Endodermal cell (in vitro differentiated cells): ENCODE data around the gene GFRA4. TPM values are rescaled to one million over a fixed set of nuclear protein-coding genes. Genes with fewer than 3 reads are reported as not detected.

Experiments used
- DNase-seq: peaks from one replicate; pipeline ENCODE4 v3.0.0-alpha.2; 2017
- H3K27ac ChIP-seq: 2 replicates; pipeline ENCODE4 v1.5.1; 2013; ENCODE audit warnings: mild to moderate bottlenecking, low read depth, low read length, moderate library complexity
- H3K27me3 ChIP-seq: 2 replicates; pipeline ENCODE4 v1.6.1; 2013; ENCODE audit warnings: mild to moderate bottlenecking, low read length, moderate library complexity; ENCODE audit not compliant: insufficient read depth, control insufficient read depth, poor library complexity, severe bottlenecking
- H3K36me3 ChIP-seq: 2 replicates; pipeline ENCODE4 v1.7.0; 2013; ENCODE audit warnings: mild to moderate bottlenecking, low read length, moderate library complexity; ENCODE audit not compliant: control insufficient read depth, insufficient read depth
- H3K4me1 ChIP-seq: one replicate; pipeline ENCODE4 v1.7.0; 2013; ENCODE audit warnings: low read length; ENCODE audit not compliant: control insufficient read depth, insufficient read depth
- H3K4me3 ChIP-seq: 2 replicates; pipeline ENCODE4 v1.5.1; 2013; ENCODE audit warnings: mild to moderate bottlenecking, low read length, moderate library complexity
- H3K9ac ChIP-seq: 2 replicates; pipeline ENCODE4 v1.6.1; 2013; ENCODE audit warnings: mild to moderate bottlenecking, low read length, moderate library complexity; ENCODE audit not compliant: poor library complexity, severe bottlenecking; ENCODE audit errors: extremely low read depth
- H3K9me3 ChIP-seq: 2 replicates; pipeline ENCODE4 v1.6.1; 2013; ENCODE audit warnings: mild to moderate bottlenecking, low read length, moderate library complexity; ENCODE audit not compliant: control insufficient read depth
- H3K27ac Mint-ChIP-seq: 2 replicates; pipeline ENCODE4 v1.8.0; 2020; ENCODE audit warnings: mixed read lengths
- H3K27me3 Mint-ChIP-seq: 2 replicates; pipeline ENCODE4 v1.8.0; 2021; ENCODE audit warnings: mild to moderate bottlenecking, mixed read lengths; ENCODE audit not compliant: insufficient read depth
- H3K36me3 Mint-ChIP-seq: 2 replicates; pipeline ENCODE4 v1.8.0; 2020; ENCODE audit warnings: low read depth, mixed read lengths
- H3K4me1 Mint-ChIP-seq: 2 replicates; pipeline ENCODE4 v1.8.0; 2020; ENCODE audit warnings: mixed read lengths
- H3K4me3 Mint-ChIP-seq: 2 replicates; pipeline ENCODE4 v1.8.0; 2020; ENCODE audit warnings: mild to moderate bottlenecking, moderate library complexity, mixed read lengths
- H3K9me3 Mint-ChIP-seq: 2 replicates; pipeline ENCODE4 v1.8.0; 2020; ENCODE audit warnings: mild to moderate bottlenecking, mixed read lengths
- CTCF ChIP-seq: fragments of 200-600 bp; sonication (generic); conservative IDR thresholded peaks from 2 replicates; pipeline ENCODE4 v1.5.0; 2021; ENCODE audit warnings: antibody characterized with exemption, mild to moderate bottlenecking
- WGBS, 2 experiments: methylation state at CpG; one replicate each; pipeline versions ENCODE4 v1.1.5 to v1.1.7; 2013; ENCODE audit warnings: missing lambda C conversion rate in 2 of 2, mixed read lengths in 1 of 2; ENCODE audit not compliant: insufficient coverage in 1 of 2, insufficient read length in 1 of 2; 5-methylcytosine and 5-hydroxymethylcytosine counted together
- total RNA-seq, 2 donors: library from RNA; stranded (reverse); fragmentation: NEBNext Ultra II Directional in 1 of 2; extraction: Animal tissue kit (Norgen Biotek cat#: 25700) in 1 of 2; gene quantifications; 2 replicates in 1 of 2; 3 replicates in 1 of 2; pipeline ENCODE4 v1.2.1, GENCODE V29; 2021

The GFRA4 gene
- total RNA-seq, 2 donors from 2014 or later, result not detected

- H3K27me3 ChIP-seq, result no peaks in the 10 kb centered on the region
- no peak overlapping the region for H3K4me3 ChIP-seq
- no peaks in the 10 kb centered on the region for H3K9me3 ChIP-seq
- no peak overlapping the region for H3K9ac ChIP-seq
- no peaks in the 10 kb centered on the region for H3K4me1 Mint-ChIP-seq
- DNase-seq, result no peak
- no peaks in the 10 kb centered on the region for H3K36me3 ChIP-seq
- 87 to 88% methylated on average over 11 to 16 of the region's 16 CpGs for WGBS, 2 experiments
- TF ChIP-seq CTCF, result no peak
- no peaks in the 10 kb centered on the region for H3K36me3 Mint-ChIP-seq
- peaks cover 2% of the 10 kb centered on the region for H3K9me3 Mint-ChIP-seq
- H3K27ac Mint-ChIP-seq, result no peak overlapping the region
- H3K4me3 Mint-ChIP-seq, result no peak overlapping the region
- H3K27ac ChIP-seq, result no peak overlapping the region
- no peaks in the 10 kb centered on the region for H3K4me1 ChIP-seq
- no peaks in the 10 kb centered on the region for H3K27me3 Mint-ChIP-seq
Measured at GRCh38 chr20:3699037-3699436, 35.8 kb upstream of the GFRA4 start.

- Mint-ChIP-seq H3K4me3 (no peak overlapping the region), H3K27me3 (no peaks in the 10 kb centered on the region), H3K36me3 (no peaks in the 10 kb centered on the region), H3K9me3 (peaks cover 2% of the 10 kb centered on the region), H3K4me1 (no peaks in the 10 kb centered on the region), H3K27ac (no peak overlapping the region)
- no peak overlapping the region for H3K4me3 ChIP-seq
- DNase-seq, result no peak
- no peak for TF ChIP-seq CTCF
- no peaks in the 10 kb centered on the region for H3K27me3 ChIP-seq
- no peaks in the 10 kb centered on the region for H3K9me3 ChIP-seq
- WGBS, 2 experiments, result 95 to 96% methylated on average over 4 to 6 of the region's 6 CpGs
- no peaks in the 10 kb centered on the region for H3K4me1 ChIP-seq
- no peak overlapping the region for H3K27ac ChIP-seq
- H3K36me3 ChIP-seq, result no peaks in the 10 kb centered on the region
- no peak overlapping the region for H3K9ac ChIP-seq
Measured at GRCh38 chr20:3698591-3699001, 35.4 kb upstream of the GFRA4 start.

GRCh38 chr20:3697588-3698305 lies 34.5 kb upstream of the GFRA4 start:
- Histone ChIP-seq H3K27ac (no peak overlapping the region), H3K36me3 (no peaks in the 10 kb centered on the region), H3K4me1 (no peaks in the 10 kb centered on the region), H3K9ac (no peak overlapping the region), H3K4me3 (no peak overlapping the region), H3K9me3 (no peaks in the 10 kb centered on the region), H3K27me3 (no peaks in the 10 kb centered on the region)
- WGBS, 2 experiments, result 88 to 93% methylated on average over 15 to 18 of the region's 18 CpGs
- DNase-seq, result no peak
- Mint-ChIP-seq H3K4me1 (no peaks in the 10 kb centered on the region), H3K27me3 (no peaks in the 10 kb centered on the region), H3K4me3 (no peak overlapping the region), H3K36me3 (no peaks in the 10 kb centered on the region), H3K27ac (no peak overlapping the region), H3K9me3 (peaks cover 2% of the 10 kb centered on the region)
- TF ChIP-seq CTCF, result no peak
